Esophagus squamous epithelium (tissue), 5 donors: ENCODE measurements around the gene BIRC6. TPM values are rescaled to one million over a fixed set of nuclear protein-coding genes. Genes with fewer than 3 reads are reported as not detected.

Source experiments
- DNase-seq: peaks from one replicate; lab custom pipeline; 2025; lab: John Stamatoyannopoulos, UW
- H3K27ac ChIP-seq, 4 donors: fragments of 200-600 bp; sonication (generic); one replicate each; pipeline ENCODE4 v1.5.1; 2016 to 2019; ENCODE audit warnings: mild to moderate bottlenecking in 1 of 4
- H3K27me3 ChIP-seq, 4 donors: fragments of 200-600 bp; sonication (generic); 1 replicate in 3 of 4; 2 replicates in 1 of 4; pipeline versions ENCODE4 v1.5.1 to v1.6.0; 2017 to 2021; ENCODE audit warnings: antibody characterized with exemption in 1 of 4
- H3K36me3 ChIP-seq, 3 donors: fragments of 200-600 bp; sonication (generic); one replicate each; pipeline ENCODE4 v1.5.1; 2016 to 2019
- H3K4me1 ChIP-seq, 3 donors: fragments of 200-600 bp; sonication (generic); one replicate each; pipeline ENCODE4 v1.5.1; 2017 to 2019
- H3K4me3 ChIP-seq, 4 donors: fragments of 200-600 bp; sonication (generic); 1 replicate in 3 of 4; 2 replicates in 1 of 4; pipeline ENCODE4 v1.5.1; 2016 to 2019; ENCODE audit warnings: mild to moderate bottlenecking in 2 of 4, moderate library complexity in 1 of 4
- H3K9me3 ChIP-seq, 3 donors: fragments of 200-600 bp; sonication (generic); one replicate each; pipeline ENCODE4 v1.5.1; 2016 to 2019
- CTCF ChIP-seq, 6 experiments: fragments of 450-650 bp in 4 of 6; fragments of 200-600 bp in 2 of 6; sonication (generic) in 2 of 6; IDR thresholded peaks; one replicate each; pipeline ENCODE4 v1.5.1; 2016 to 2019; ENCODE audit warnings: antibody characterized with exemption in 6 of 6, mild to moderate bottlenecking in 4 of 6, moderate library complexity in 4 of 6
- POLR2A ChIP-seq, 4 donors: fragments of 450-650 bp; IDR thresholded peaks; one replicate each; pipeline ENCODE4 v1.6.1; 2017; ENCODE audit warnings: antibody characterized with exemption in 4 of 4, mild to moderate bottlenecking in 4 of 4, moderate library complexity in 3 of 4
- WGBS, 2 donors: methylation state at CpG; one replicate each; pipeline ENCODE4 v1.1.5; 2018; 5-methylcytosine and 5-hydroxymethylcytosine counted together
- intact Hi-C: fragments of 100-400 bp; cut with DNase I; formaldehyde crosslinking; loops from one replicate; pipeline ENCODE4 v1.15.0; 2022
- total RNA-seq, 4 donors: library from RNA; depleted of rRNA; stranded (reverse); fragments of >200 nt; gene quantifications; one replicate each; pipeline ENCODE4 v1.1.0, GENCODE V29; 2016
- donor health status: DM: yes; HTN: yes; CAD: no.

The BIRC6 gene
- total RNA-seq, 4 donors from 2014 or later, result 56.7 to 120 (median 76.6) TPM

- Histone ChIP-seq H3K27me3 (no peaks in the 10 kb centered on the region), H3K27ac (no peak overlapping the region), H3K36me3 (peaks cover 3 to 100% (median 33%) of the 10 kb centered on the region in 3 donors), H3K9me3 (no peaks in the 10 kb centered on the region), H3K4me3 (no peak overlapping the region), H3K4me1 (no peaks in the 10 kb centered on the region)
- WGBS, 2 donors, result 92 to 96% methylated on average over 5 of the region's 5 CpGs
- TF ChIP-seq CTCF (IDR thresholded peaks at IDR 0.05), result no peak
- TF ChIP-seq POLR2A (IDR thresholded peaks at IDR 0.05), result no peak
- intact Hi-C loops, result no loop called here
- no peak for DNase-seq
These were observed 284.4 kb downstream of the BIRC6 start for GRCh38 chr2:32641180-32641579.

GRCh38 chr2:32647180-32647651 lies 290.4 kb downstream of the BIRC6 start:
- H3K9me3 ChIP-seq, result no peaks in the 10 kb centered on the region
- no peaks in the 10 kb centered on the region for H3K27me3 ChIP-seq
- no peak overlapping the region for H3K27ac ChIP-seq
- intact Hi-C loops, result no loop called here
- H3K36me3 ChIP-seq, result peaks cover 3 to 95% (median 9%) of the 10 kb centered on the region in 3 donors
- no peaks in the 10 kb centered on the region for H3K4me1 ChIP-seq
- no peak for DNase-seq
- TF ChIP-seq CTCF (IDR thresholded peaks at IDR 0.05) (no peak), POLR2A (IDR thresholded peaks at IDR 0.05) (no peak)
- 72 to 90% methylated on average over 5 of the region's 5 CpGs for WGBS, 2 donors
- H3K4me3 ChIP-seq, result no peak overlapping the region

DNA sequence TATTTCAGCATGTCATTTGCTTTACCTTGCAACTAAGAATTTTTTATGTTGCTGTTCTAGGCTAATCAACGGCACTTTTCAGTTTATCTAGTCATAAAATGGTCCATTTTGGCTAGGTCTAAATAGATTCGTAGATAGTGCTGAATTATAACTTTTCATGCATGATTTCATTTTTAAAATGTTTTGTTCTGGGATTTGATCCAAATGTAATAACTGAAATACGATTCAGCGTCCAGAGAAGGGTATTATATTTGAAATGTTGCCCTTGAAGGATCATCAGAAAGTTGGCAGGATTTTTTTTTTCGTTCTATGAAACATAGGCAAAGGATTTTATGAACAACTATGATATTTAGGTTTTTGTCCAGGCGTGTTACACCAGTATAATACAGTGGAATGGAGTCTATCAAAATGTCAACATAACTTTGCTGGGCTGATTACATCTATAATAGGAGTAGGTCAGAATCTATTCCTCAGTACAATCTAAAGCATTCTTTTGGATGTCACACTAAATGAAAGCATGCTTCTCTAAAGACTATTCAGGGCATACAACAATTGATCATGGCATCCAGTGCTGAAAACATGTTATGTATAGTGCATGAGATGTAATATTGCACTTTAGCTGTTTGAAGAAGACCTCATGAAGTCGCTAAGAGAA lies 295.9 kb downstream of the BIRC6 start:
- TF ChIP-seq POLR2A (IDR thresholded peaks at IDR 0.05), result no peak
- no peak for TF ChIP-seq CTCF (IDR thresholded peaks at IDR 0.05)
- Histone ChIP-seq H3K36me3 (peaks cover 0 to 74% (median 0%) of the 10 kb centered on the region in 3 donors), H3K9me3 (no peaks in the 10 kb centered on the region), H3K27me3 (no peaks in the 10 kb centered on the region), H3K4me1 (peaks cover 0 to 13% (median 4%) of the 10 kb centered on the region in 3 donors), H3K4me3 (no peak overlapping the region), H3K27ac (peak overlapping the region in 3 of 4 donors; percentile 9 to 14 (median 12))
- intact Hi-C loops, result no loop called here
- DNase-seq, result no peak
- 25 to 31% methylated on average over 7 of the region's 7 CpGs for WGBS, 2 donors

DNA sequence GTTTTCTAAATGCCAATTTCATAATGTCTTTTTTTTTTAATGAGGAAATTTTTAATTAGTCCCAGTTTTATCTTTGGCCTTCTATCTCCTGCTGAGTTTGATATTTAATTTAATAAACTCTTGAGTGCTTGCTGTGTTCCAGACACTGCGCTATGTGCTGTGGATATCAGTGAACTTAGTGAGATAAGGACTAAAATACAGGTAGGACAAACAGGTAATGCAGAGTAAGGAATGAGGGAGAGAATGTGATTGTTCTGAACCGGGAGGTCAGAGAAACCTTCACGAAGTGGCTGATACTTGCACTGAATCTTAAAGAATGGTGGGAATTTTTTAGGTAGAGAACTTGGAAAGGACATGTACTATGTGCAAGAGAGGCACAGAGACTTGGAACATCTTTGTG lies 299.2 kb downstream of the BIRC6 start:
- WGBS, 2 donors, result 91 to 92% methylated on average over 3 of the region's 3 CpGs
- no peaks in the 10 kb centered on the region for H3K27me3 ChIP-seq

More for the DNA sequence above, 299.2 kb downstream of the BIRC6 start:
- Histone ChIP-seq H3K9me3 (no peaks in the 10 kb centered on the region), H3K36me3 (peaks cover 0 to 68% (median 0%) of the 10 kb centered on the region in 3 donors), H3K27ac (no peak overlapping the region), H3K4me1 (peaks cover 0 to 13% (median 4%) of the 10 kb centered on the region in 3 donors), H3K4me3 (no peak overlapping the region)
- no peak for TF ChIP-seq CTCF (IDR thresholded peaks at IDR 0.05)
- TF ChIP-seq POLR2A (IDR thresholded peaks at IDR 0.05), result no peak
- intact Hi-C loops, result no loop called here
- DNase-seq, result no peak
